HG02571 (cell line): ENCODE data around the gene LRRC4C.
"Not testable (repeated sequence)": the region's sequence is repeated elsewhere in the genome, so short reads cannot be mapped to it uniquely, and the experiment has no call there.

ENCODE experiments used
- ATAC-seq: cut with Tn5 transposase; IDR thresholded peaks from one replicate; pipeline ENCODE4 v1.9.1; 2021; ENCODE audit warnings: mild to moderate bottlenecking, moderate library complexity; ENCODE audit not compliant: unreplicated experiment

LRRC4C gene

DNA sequence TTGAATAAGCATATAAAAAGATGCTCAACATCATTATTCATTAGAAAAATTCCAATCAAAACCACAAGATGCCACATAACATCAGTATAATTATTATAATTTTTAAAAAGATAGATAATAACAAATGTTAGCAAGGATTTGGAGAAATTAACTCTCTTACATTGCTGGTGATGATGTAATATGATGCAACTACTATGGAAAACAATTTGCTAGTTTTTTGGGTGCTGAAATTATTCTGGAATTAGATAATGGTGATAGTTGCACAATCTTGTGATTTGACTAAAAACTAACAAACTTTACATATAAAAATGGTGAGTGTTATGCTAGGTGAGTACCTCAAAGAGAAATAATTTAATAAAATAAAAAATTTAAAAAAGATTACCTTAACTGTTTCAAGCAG, 412.2 kb downstream of the LRRC4C start:
- ATAC-seq: no peak

DNA sequence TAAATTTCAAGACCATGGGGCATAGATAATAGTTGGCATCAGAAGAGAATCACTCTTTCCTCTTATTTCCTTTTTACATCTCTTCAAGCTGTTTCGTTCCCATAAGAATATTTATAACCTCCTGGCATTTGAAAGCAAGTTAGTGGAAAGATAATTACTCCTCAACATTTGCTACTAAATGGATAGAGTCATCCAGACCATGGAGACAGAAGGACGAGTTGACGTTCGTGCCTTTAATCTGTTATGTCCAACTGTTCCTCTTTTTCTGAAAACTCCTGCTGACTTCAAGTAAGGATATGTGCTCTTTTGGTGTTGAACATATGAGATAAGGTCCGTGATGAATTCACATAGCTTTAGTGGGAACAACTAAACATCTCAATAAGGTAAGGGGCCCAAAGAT, 414.2 kb downstream of the LRRC4C start:
- no peak for ATAC-seq

DNA sequence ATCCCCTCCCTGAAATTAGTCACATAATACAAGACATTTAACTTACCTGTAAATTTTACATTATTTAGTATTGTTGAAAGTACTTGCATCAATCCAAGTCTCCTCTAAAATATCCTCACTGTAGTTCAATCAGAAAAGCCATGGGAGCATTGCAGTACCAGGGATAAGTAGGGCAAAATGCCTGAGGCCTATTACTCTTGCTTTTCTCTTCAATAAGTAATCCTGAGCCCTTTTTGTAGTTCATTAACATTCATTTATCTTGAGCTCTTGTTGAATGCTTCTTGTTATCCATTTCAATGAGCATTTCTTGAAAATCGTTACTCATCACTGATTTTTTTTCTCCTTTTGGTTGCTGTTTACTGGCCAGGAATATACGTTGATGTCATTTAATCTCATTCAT, 414.7 kb downstream of the LRRC4C start:
- ATAC-seq: no peak

DNA sequence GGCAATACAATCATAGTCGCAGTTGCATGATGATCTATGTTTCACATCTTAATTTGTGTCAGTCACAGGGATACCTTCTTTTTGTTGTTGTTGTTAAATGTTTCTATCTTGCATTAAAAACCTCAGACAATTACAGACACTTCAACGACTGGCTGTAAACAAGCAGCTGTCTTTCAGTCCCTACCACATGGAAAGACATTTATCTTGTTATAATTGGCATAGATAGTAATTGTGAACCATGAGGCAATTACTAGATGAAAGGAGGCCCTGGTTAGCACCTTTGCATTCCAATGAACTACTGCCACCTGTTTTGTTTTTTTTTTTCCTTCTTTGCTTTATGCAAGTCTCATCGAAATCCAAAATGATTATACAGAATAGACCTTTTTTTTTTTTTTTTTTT, 416.8 kb downstream of the LRRC4C start:
- ATAC-seq: no peak

DNA sequence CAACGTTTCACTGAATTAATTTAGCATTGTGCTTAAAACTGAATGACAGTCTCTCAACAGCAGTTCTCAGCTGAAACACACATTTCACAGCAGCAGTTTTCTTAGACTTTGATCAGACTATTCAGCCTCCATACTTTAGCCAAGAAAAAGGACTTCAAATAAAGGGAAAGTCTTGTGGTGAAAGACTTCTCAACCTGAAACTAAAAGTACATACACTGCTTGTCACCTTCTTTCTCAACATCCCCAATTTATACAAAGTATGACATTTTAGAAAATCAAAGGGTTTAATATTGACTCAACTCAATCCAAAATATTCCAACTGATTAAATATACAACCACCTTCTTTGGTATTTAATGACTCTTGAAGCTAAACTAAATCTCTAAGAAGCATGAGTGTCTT, 419.0 kb downstream of the LRRC4C start:
- ATAC-seq: no peak

DNA sequence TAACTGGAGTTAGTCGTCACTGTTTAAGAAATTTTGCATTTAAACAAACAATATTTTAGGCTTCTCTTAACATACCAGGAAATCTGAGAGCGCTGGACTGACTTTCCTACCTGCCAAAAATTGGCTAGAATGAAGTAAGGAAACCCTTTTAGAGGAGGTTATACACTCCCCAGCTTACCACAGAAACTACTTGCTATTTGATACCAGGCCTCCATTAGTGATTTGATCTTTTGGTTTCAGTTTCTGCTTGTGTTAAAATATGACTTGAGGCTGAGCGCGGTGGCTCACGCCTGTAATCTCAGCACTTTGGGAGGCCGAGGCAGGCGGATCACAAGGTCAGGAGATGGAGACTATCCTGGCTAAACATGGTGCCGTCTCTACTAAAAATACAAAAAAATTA, 419.9 kb downstream of the LRRC4C start:
- no peak for ATAC-seq

DNA sequence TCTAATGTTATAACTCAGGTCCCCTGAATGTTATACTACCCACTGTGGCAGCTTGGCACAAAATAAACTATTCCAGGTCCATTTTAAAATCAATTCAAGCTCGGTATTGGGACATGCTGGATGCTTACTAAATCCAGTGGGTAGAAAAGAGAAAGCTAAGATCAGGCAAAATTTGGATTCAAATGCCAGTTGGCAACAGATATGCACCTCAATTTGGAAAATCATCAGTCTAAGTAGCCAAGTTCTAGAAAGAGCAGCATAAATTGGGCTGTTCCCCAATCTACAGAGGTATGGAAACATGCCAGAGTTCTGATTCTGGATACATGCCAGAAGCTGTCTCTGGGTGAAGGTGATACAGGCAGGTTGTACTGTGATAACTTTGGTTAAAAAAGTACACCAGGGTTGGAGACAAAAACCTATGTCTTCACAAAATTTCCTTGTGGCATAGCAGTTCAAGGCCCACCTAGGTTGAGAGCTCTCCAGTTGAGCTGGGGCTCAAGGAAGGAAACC, 427.8 kb downstream of the LRRC4C start:
- no peak for ATAC-seq

DNA sequence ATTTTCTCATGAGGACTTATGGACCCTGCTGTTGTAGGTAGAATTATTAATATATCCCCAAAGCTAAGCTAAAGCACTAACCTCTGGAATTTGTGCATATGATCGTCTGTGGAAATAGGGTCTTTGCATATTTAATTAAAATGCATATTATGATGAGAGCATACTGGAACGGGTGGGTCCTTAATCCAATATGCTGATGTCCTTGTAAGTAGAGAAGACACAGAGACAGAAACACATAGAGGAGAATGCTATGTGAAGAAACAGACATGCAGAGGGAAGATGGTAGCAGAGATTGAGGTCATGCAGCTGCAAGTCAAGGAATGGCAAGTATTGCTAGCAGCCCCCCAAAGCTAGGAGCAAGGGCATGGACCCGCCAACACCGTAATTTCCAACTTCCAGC, 439.2 kb downstream of the LRRC4C start:
- ATAC-seq: no peak

DNA sequence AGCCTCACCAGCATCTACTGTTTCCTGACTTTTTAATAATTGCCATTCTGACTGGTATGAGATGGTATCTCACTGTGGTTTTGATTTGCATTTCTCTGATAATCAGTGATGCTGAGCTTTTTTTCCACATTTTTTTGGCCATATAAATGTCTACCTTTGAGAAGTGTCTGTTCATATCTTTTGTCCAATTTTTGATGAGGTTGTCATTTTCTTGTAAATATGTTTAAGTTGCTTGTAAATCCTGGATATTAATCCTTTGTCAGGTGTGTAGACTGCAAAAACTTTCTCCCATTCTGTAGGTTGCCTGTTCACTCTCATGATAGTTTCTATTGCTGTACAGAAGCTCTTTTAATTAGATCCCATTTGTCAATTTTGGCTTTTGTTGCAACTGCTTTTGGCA, 439.8 kb downstream of the LRRC4C start:
- ATAC-seq: not testable (repeated sequence)

DNA sequence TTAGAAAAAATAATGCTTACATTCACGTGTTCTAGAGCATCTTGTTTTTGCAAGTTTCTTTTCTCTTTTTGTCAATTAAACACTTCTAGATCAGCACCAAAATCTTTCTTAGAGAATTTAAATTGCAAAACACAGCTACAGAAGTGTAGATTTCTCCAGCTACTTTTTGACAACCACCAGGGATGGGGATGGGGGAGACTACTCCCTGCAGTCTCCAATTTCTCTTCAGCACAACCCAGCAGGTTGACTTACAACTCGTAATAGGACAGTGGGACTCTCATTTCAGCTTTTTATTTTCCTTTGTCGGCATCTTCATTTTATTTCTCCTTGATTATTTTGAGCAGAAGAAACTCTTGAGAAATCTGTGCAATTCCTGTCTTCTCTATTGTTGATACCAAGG, 441.2 kb downstream of the LRRC4C start:
- no peak for ATAC-seq

DNA sequence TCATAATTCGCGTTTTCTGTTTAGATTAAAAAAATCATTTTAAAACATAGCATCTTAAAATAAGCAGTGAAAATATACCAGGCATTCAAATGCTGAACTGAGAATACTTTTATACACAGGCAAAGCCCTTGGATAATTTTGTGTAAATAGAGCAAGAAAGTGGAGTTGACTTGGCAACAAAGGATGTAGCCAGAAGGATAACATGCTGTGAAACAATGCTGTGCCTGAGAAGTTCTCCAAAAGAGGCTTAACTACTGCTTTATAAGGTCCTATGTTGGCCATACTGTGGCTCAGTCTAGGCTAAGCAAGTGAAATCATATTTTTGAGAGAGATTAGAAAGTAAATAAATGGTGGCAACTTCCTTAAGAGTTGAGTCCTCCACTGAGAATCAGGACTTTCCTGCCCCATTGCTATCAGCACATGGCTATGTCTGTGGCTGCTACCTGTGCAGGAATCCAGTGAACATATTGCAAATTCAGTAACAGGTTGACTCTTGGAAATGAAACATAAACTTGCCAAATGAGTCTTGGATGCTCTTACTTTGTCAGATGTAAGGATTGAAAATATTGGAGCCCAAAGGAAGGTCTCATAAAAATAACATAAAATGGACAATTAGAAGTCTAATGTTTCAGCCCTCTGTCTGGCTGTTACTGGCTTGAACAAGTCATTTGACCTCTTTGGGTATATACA, 448.9 kb downstream of the LRRC4C start:
- no peak for ATAC-seq

DNA sequence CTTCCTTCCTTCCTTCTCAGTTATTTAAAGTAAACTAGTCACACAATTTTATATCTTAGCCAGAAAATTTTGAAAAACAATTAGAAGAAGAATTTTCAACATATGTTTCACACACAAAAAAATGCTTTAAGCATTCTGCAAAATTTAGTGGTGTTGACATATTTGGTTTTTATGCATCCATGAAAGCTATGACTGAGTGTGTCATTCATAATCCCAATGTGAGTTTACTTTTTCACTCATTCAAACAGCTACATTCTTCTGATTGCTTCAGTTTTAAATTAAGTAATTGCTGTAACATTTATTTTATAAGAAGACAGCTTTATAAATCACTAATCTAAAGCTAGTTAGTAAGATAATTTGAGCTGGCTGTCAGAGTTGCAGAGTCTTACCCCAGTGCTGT, 453.5 kb downstream of the LRRC4C start:
- no peak for ATAC-seq

DNA sequence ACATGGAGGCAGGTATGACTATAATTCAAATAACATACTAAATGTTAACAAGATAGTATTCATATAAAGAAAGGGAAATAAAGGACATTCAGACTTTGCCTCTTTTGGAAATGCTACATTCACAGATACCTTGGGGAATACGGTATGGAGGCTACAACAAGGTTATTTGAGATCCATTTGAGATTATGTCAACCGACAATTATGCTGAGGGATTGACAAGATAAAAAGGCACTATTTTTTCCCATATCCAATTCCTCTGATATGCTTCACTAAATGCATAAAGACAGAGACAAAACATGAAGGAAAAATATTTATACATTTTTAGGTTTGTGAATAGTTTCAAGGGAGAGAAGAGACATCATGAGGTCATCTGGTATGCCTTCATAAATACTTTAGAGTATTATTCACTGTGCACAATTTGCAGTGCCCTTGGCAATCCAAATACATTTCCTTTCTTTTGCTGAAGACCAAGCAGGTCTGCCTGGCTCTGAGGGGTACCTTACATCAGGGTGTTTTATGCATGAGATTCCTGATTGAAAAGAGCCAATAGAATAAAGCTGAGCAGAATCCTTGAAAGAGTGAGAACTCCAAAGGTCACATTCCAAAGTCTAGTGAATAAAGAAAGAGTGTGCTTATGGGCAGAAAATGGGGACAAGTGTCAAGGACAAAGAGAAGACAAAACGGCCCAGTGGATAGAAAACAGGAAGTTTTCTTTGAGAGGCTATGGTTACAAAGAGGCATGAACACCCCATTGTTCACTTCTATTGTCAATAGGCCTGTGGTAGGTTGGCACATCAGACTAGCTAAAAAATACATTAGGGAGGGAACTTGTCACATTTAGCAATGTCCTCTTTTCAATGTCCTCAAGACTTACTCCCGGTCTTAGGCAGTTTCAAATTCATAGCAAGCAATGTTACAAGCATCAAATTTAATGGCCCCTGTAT, 455.8 kb downstream of the LRRC4C start:
- ATAC-seq: no peak

DNA sequence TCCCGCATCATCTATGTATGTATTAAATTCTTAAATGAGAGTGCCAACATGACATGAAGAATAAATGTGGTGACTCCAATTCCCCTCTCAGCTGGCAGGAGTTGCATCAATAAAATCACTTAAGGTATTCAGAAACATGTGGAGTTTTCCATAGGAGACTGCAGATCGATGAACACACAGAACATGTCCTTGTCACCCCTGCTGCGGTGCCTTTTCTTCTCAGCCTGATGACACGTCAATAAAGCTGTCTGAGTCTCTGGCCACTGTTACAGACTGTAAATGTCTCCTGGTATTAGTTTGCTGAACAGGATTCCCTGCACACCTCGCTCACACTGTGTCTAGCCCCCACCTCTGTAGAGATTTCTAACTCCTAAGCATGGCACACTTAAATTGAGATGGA, 460.5 kb downstream of the LRRC4C start:
- ATAC-seq: no peak

DNA sequence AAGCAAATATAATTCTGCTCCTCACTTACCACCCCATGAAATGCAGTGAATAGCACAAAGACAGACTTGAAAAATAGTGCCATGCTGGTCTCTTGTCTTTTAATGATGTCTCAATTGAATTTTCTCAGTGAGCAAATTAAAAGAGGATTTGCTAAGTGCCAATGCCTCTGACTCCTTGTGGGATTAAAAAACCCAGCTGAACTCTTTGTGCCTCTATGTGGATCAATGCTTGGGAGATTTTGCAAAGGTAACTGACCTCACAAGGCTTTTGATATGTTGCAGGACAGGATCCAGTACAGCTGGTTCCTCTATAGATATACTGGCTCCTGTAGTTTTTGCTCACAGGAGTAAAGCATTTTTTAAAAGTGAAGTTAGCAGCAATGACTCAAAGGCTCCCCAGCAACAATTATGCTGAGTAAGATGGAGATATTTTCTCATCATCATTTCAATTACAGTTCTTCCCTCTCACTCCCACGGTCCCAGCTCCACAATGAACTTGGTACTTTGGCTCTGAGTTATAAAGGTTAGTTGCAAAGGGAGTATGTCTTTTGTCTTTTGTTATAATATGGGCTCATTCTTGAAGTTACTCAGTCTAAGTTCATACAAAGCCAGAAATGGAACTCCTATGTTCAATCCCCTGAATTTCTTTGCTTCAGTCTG, 471.5 kb downstream of the LRRC4C start:
- ATAC-seq: no peak

DNA sequence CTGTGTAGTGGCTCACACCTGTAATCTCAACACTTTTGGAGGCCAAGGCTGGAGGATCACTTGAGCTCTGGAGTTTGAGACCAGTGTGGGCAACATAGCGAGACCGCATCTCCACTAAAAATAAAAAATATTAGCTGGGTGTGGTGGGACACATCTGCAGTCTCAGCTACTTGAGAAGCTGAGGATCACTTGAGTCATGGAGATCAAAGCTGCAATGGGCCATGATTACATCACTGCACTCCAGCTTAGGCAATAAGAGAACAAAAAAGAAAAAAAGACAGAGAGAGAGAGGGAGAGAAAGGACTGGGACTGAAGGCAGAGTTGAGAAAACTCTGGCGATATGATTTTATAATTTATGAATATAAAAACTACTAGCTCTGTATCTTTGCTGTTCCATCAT, 473.1 kb downstream of the LRRC4C start:
- no peak for ATAC-seq

DNA sequence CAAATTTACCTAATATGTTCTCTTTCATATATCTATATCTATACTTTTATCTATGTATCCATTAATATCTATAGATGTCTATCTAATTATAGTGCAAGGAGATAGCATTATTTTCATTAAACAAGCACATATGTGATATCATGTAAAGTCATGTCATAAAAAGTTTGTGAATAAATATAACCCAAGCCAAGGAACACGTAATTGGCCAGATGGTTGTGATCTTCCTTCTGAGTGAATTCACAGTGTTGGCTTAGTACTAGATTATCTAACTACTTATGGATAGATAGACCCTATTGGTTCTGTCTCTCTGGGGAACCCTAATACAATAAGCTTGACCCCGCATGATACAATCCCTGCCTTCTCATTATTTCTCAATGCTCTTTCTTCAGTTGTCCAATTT, 484.4 kb downstream of the LRRC4C start:
- ATAC-seq: no peak

DNA sequence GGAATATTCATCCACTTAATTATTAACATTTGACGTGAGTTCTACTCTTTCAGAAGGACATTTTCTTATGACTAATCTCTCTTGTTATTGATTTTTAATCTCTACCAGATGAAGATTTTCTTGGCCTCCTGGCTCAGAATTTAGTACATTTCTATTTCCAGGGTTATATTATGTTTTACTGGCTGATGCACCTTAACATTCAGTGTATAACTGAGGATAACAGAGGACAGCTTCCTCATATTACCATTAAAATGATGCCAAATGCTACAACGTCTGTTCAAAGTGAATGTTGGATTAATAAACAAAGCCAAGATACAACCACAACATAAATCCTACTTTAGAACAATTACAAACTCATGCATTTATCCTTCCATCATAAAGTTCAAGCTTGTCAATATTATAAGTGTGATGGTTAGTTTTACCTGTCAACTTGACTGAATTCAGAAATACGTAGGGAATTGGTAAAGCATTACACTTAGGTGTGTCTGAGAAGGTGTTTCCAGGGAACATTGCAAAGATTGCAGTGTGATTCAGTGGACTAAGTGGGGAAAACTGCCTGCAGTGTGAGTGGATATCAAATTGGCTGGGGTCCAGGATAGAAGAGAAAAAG, 485.2 kb downstream of the LRRC4C start:
- ATAC-seq: no peak

DNA sequence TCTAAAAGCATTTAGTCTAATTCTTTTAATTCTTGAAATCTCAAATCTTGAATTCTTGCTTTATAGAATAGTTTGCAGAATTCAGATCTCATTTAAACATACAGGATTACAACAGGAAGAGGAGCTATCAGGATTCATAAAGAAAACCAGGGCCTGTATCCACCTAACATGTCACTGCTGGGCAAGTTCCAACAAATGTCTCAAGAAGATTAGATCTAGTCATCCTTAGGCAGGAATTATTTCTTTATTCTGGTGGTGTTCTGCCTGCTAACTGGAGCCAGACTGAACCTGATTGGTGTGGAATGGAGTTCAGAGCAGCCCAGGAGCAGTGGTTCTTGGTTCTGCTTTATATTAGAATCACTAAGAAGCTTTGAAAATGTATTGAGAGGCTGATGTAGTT, 500.7 kb downstream of the LRRC4C start:
- ATAC-seq: no peak

DNA sequence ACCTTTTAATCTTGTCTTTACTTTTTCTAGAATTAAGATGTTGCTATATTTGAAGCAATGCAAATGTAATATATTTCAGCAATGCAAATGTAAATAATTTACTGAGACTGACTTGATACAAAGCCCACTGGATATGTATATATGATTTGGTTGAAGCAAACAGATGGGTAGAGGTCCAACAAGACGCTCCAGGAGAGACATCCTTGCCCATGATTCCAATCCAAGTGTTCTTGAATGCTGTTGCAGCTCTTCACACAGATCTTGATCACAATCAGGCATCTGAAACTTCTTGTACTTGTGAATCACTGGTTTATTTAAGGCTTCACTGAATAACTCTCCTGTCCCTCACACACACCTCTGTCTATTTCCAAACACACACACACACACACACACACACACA, 507.0 kb downstream of the LRRC4C start:
- no peak for ATAC-seq

DNA sequence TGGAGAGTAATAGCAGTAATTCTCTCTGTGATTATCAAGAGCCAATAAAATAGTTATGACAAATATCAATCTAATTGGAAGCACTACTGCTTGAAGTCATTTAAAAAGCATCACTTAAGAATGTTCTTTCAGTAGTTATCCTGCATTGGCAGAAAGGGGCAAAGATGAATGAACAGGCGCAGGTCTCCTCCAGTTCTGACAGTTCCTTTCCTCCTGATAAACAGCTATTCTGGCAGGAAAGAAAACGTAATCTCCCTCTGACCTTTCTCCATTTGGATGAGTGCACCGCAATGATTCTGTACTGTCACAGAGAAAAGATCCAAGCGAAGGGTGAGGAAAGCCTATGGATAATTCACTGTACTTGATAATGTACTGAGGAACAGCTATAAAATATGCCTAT, 521.5 kb downstream of the LRRC4C start:
- ATAC-seq: no peak
